Myocyte (in vitro differentiated cells): ENCODE measurements around the gene MYH14. TPM values are rescaled to one million over a fixed set of nuclear protein-coding genes. Genes with fewer than 3 reads are reported as not detected.

Experiments
- DNase-seq: peaks from one replicate; pipeline ENCODE4 v3.0.0-alpha.2; 2012; ENCODE audit warnings: low read depth
- total RNA-seq: library from RNA; depleted of rRNA; stranded (reverse); fragments of >200 nt; gene quantifications from 2 replicates; pipeline ENCODE4 v1.2.3, GENCODE V29; 2014

The MYH14 gene
- total RNA-seq, 1 donor from 2014 or later = not detected

- no peak for DNase-seq
Measured at GRCh38 chr19:50257141-50257540, 53.7 kb downstream of the MYH14 start.

DNA sequence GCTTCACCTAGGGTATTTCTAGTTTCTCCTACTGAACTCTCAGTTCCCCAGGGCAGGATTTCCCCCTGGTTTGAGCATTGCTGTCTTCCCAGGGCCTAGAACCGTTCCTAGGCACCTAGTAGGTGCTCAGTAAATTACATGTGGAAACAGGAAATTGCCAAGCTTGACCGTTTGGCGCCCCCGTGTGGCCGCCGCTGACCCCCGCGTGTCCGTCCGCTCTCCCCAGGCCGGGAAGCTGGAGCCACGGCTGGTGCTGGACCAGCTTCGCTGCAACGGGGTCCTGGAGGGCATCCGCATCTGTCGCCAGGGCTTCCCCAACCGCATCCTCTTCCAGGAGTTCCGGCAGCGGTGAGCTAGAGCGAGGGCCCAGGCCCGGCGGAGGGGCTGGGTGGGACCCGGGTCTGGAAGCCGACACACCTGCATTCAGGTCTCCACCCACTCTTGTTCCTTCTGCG lies 55.5 kb downstream of the MYH14 start:
- DNase-seq = no peak

DNA sequence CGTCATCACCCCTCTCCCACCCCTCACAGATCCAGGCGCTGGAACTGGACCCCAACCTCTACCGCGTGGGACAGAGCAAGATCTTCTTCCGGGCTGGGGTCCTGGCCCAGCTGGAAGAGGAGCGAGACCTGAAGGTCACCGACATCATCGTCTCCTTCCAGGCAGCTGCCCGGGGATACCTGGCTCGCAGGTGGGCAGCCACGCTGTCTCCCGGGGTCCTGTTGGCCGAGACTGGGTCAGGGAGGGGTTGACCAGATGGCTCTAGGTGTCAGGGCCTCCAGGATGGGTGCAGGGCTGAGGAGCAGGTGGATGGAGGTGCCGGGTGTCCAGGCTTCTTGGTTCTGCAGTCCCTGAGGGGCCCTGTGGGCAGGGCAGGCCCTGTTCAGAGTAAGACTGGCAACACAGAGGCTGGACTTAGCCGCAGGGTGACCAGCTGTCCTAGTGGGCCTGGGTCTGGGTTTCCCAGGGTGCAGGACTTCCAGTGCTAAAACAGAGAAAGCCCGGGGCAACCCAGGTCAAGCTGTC lies 58.1 kb downstream of the MYH14 start:
- DNase-seq = no peak

- no peak for DNase-seq
Measured at GRCh38 chr19:50263176-50263575, 59.8 kb downstream of the MYH14 start.

DNA sequence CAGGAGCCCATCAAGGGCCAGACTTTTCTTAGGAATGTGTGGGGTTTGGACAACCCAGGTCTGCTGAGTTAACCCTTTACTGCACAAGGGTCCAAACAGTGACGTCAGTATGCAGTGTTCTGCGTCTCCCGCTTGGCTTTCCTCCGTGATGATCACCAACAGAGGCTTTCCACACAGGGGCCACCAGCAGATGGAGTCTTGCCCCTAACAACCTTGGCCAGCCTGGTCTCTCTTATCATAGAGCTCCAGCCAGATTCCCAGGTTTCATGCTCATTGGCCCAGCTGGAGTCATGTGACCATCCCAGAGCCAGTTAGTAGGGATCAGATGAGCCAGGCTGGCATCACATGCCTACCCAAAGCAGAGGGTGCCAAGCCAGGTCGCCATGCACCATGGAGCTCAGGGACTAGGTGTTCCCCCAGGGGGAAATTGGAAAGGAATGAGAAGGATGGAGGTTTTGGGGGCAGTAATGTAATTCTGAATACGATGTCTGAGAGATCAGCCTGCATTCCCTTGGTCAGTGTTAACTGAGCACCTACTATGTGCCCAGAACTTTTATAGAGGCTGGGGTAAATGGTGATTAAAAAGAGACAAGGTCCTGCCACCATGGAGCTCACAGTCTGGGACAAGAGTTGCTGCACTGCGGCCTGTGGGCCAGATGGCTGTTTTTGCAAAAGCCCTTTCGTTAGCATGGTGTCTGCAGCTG lies 61.2 kb downstream of the MYH14 start:
- no peak for DNase-seq

DNA sequence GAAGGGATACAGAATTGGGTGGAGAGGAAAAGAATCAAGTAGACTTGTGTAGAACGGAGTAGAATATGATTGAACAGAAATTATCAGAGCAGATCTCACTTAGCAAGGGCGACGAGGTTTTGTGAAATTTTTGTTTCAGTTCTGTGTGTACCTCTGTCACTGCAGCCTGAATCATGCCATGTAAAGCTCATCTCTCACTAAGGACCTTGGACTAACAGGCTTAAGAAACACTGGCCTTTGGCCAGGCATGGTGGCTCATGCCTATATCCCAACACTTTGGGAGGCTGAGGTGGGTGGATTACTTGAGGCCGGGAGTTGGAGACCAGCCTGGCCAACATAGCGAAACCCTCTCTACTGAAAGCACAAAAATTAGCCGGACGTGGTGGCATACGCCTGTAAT lies 62.6 kb downstream of the MYH14 start:
- DNase-seq = no peak

GRCh38 chr19:50266896-50267295 lies 63.5 kb downstream of the MYH14 start:
- no peak for DNase-seq

GRCh38 chr19:50268041-50268440 lies 64.6 kb downstream of the MYH14 start:
- no peak for DNase-seq

DNA sequence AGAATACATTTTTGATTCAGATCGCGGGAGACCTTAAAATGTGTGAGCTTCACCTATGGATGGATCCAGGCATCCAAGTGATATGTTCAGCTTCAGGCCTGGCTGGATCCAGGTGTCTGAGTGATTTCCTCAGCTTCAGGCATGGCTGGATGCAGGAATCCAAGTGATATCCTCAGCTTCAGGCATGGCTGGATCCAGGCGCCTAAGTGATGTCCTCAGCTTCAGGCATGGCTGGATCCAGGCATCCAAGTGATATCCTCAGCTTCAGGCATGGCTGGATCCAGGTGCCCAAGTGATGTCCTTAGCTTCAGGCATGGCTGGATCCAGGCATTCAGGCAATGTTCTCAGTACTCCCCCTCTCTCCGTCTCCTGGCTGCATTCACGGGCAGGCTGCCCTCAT lies 65.1 kb downstream of the MYH14 start:
- no peak for DNase-seq

DNA sequence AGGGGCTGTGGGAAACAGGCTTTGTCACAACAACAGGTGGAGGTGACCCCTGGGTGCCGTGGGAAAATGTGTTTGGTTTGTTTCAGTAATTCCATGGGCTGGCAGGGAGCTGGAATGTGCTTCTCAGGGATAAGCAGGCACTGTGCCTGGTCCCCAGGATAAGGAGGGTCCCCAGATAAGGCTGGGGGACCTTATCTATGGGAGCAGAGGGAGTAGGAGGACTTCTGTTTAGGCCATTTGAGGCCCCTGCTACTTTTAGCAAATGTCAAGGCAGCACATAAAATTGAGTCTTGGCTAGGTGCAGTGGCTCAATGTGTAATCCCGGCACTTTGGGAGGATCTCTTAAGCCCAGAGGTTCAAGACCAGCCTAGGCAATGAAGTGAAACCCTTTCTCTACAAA lies 66.2 kb downstream of the MYH14 start:
- DNase-seq = no peak

GRCh38 chr19:50272263-50272897 lies 69.0 kb downstream of the MYH14 start:
- DNase-seq = no peak

DNA sequence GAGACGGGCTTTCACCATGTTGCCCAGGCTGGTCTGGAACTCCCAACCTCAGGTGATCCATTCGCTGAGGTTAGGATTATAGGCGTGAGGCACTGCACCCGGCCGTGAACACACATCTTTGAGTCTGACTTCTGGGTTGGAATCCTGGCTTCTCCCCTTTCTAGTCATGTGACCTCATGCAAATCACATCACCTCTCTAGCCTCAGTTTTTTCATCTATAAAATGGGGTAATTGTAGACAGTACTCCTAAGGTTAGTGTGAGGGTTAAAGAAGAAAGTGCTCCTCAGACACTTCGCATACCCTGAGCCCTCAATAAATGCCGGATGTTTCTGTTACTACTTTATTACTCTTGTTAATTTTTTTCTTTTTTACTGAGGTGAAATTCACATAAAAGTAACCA lies 70.4 kb downstream of the MYH14 start:
- DNase-seq = no peak

- no peak for DNase-seq
Measured at GRCh38 chr19:50275577-50276368, 72.4 kb downstream of the MYH14 start.

DNA sequence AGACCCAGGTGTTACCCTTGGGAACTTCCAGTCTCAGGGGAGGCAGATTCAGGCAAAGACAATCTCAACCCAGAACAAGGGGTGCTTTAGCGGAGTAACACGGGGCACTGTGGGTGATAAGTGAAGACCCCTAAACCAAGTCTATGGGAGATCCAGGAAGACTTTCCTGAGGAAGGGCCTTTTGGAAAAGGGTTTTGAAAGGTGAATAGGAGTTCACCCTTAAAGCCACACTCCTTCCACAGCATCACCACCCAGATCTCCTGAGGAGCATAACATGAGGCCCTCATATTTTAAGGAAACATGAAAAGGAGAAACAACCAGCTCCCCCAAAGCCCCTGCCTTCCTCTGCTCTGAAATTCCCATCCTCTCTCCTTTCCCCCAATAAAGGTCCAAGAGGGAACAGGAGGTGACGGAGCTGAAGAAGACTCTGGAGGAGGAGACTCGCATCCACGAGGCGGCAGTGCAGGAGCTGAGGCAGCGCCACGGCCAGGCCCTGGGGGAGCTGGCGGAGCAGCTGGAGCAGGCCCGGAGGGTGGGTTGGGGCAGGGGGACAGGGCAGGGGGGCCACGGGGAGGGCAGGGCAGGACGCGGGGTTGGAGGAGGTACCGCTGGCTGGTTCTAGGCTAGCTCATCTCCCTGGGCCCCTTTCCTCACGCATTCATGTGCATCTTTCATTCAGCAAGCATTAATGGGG lies 73.1 kb downstream of the MYH14 start:
- no peak for DNase-seq

- no peak for DNase-seq
Measured at GRCh38 chr19:50277966-50278580, 74.7 kb downstream of the MYH14 start.

- no peak for DNase-seq
Measured at GRCh38 chr19:50280074-50280473, 76.7 kb downstream of the MYH14 start.

GRCh38 chr19:50280983-50281382 lies 77.6 kb downstream of the MYH14 start:
- no peak for DNase-seq

- no peak for DNase-seq
Measured at GRCh38 chr19:50281491-50281890, 78.1 kb downstream of the MYH14 start.

- no peak for DNase-seq
Measured at GRCh38 chr19:50285833-50286232, 82.4 kb downstream of the MYH14 start.

- no peak for DNase-seq
Measured at GRCh38 chr19:50286443-50286842, 83.0 kb downstream of the MYH14 start.

GRCh38 chr19:50287331-50287730 lies 83.9 kb downstream of the MYH14 start:
- no peak for DNase-seq
